HepG2 (cell line): ENCODE data around the gene LRP5. TPM values are rescaled to one million over a fixed set of nuclear protein-coding genes. Genes with fewer than 3 reads are reported as not detected.

Experiments
- CEBPG ChIP-seq: IDR thresholded peaks from 2 replicates; pipeline ENCODE4 v1.6.1; 2016
- CENPX ChIP-seq: sonication (generic); formaldehyde crosslinking; IDR thresholded peaks from 2 replicates; pipeline ENCODE4 v1.9.0; 2021; ENCODE audit warnings: mild to moderate bottlenecking, missing genetic modification reagents, moderate library complexity
- CHD2 ChIP-seq: IDR thresholded peaks from 2 replicates; pipeline ENCODE4 v1.6.1; 2011; ENCODE audit warnings: low read depth, low read length, improper control_type of control experiment
- DNMT3B ChIP-seq: conservative IDR thresholded peaks from 2 replicates; pipeline ENCODE4 v1.6.1; 2016; ENCODE audit warnings: missing biosample characterization, control low read depth
- KDM2A ChIP-seq: sonication (generic); formaldehyde crosslinking; IDR thresholded peaks from 2 replicates; pipeline ENCODE4 v1.4.0; 2020; ENCODE audit warnings: low read depth, missing genetic modification reagents, borderline replicate concordance
- KDM3A ChIP-seq: IDR thresholded peaks from 2 replicates; pipeline ENCODE4 v1.6.1; 2018; ENCODE audit warnings: low read depth, missing compliant biosample characterization
- NFKBIZ ChIP-seq: IDR thresholded peaks from 2 replicates; pipeline ENCODE4 v1.6.1; 2018; ENCODE audit warnings: missing genetic modification reagents, missing compliant biosample characterization
- ZNF101 ChIP-seq: sonication (generic); formaldehyde crosslinking; IDR thresholded peaks from 2 replicates; pipeline ENCODE4 v1.4.0; 2020; ENCODE audit warnings: mild to moderate bottlenecking, low read depth, missing genetic modification reagents, borderline replicate concordance
- ZNF264 ChIP-seq: sonication (generic); formaldehyde crosslinking; IDR thresholded peaks from 2 replicates; pipeline ENCODE4 v1.4.0; 2020; ENCODE audit warnings: missing genetic modification reagents
- ZNF709 ChIP-seq: sonication (generic); formaldehyde crosslinking; IDR thresholded peaks from 2 replicates; pipeline ENCODE4 v1.5.0; 2020; ENCODE audit warnings: mild to moderate bottlenecking, missing genetic modification reagents
- ZNF724P ChIP-seq: sonication (generic); formaldehyde crosslinking; IDR thresholded peaks from 2 replicates; pipeline ENCODE4 v1.8.0; 2022; ENCODE audit warnings: missing genetic modification reagents, borderline replicate concordance
- ZNF75D ChIP-seq: sonication (generic); formaldehyde crosslinking; IDR thresholded peaks from 2 replicates; pipeline ENCODE4 v1.8.1; 2023; ENCODE audit warnings: missing genetic modification reagents, mild to moderate bottlenecking, borderline replicate concordance
- ZNF83 ChIP-seq: sonication (generic); formaldehyde crosslinking; IDR thresholded peaks from 2 replicates; pipeline ENCODE4 v1.4.0; 2020; ENCODE audit warnings: missing genetic modification reagents, mild to moderate bottlenecking, borderline replicate concordance
- polyA plus RNA-seq, 8 experiments: library from polyadenylated mRNA; depleted of rRNA in 3 of 8; stranded (reverse) in 7 of 8; unstranded in 1 of 8; fragments of >200 nt; fragmentation: Illumina TruSeq in 4 of 8; extraction: Trizol in 4 of 8; gene quantifications; 2 replicates each; pipeline versions ENCODE4 v1.2.1 to v1.2.3, GENCODE V29; 2011 to 2016; ENCODE audit warnings: low read depth in 4 of 8, missing spikeins in 1 of 8, mixed read lengths in 1 of 8; ENCODE audit not compliant: insufficient read depth in 1 of 8
- total RNA-seq, 5 experiments: library from RNA; depleted of rRNA; stranded (reverse); fragments of >200 nt; fragmentation: Illumina TruSeq; extraction: Trizol; gene quantifications; 2 replicates each; pipeline ENCODE4 v1.2.3, GENCODE V29; 2016; ENCODE audit warnings: low read depth in 1 of 5
- TF ChIP-seq, protein P1 (sequence below): sonication (generic); formaldehyde crosslinking; IDR thresholded peaks from 2 replicates; pipeline ENCODE4 v1.5.0; 2020; ENCODE audit warnings: mild to moderate bottlenecking, missing genetic modification reagents, borderline replicate concordance
- TF ChIP-seq, protein P2 (sequence below): sonication (generic); formaldehyde crosslinking; IDR thresholded peaks from 2 replicates; pipeline ENCODE4 v1.4.0; 2020; ENCODE audit warnings: missing genetic modification reagents, borderline replicate concordance
- TF ChIP-seq, protein P3 (sequence below): sonication (generic); formaldehyde crosslinking; IDR thresholded peaks from 2 replicates; pipeline ENCODE4 v1.8.1; 2022; ENCODE audit warnings: mild to moderate bottlenecking, missing genetic modification reagents
- TF ChIP-seq, protein P4 (sequence below): IDR thresholded peaks from 2 replicates; pipeline ENCODE4 v1.6.1; 2016; ENCODE audit warnings: missing compliant biosample characterization, missing genetic modification reagents, borderline replicate concordance
- TF ChIP-seq, protein P5 (sequence below): sonication (generic); formaldehyde crosslinking; IDR thresholded peaks from 2 replicates; pipeline ENCODE4 v1.4.0; 2020; ENCODE audit warnings: mild to moderate bottlenecking, missing genetic modification reagents

The LRP5 gene
- total and polyA plus RNA-seq, 2 of the 13 experiments (the other 11 are each of a cell fraction or from before 2014, with no cell fraction given), result 40.4 to 64.0 TPM

DNA sequence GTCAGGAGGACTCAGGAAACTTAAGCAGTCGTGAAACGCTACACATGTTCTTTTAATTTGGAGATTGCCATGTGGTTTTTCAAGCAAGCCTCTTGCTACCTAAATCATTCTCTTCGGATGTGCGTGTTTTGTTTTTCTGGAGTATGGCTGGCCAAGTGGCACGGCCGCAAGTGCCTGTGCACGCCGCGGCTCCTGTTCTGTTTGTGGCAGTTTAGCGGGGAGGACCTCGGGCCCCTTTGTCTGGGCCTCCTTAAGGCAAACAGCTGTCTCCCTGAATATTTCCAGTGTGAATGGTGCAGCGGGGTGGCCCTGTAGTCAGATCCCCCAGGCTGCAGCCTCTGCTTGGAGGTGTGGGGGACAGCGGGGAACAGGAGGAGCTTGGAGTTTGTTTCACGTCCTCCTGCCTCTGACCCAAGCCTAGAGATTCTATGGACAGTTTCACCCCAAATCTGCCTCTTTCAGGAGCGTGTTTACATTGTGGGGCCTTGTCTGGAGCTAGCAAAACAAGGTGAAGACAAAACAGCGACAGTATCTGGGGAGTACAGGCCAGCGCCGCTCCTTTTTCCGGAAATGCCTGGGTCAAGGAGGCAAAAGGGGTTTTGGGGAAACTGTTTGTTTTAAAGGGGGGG lies 1.3 kb downstream of the LRP5 start (continued):
- TF ChIP-seq, protein P1, sequence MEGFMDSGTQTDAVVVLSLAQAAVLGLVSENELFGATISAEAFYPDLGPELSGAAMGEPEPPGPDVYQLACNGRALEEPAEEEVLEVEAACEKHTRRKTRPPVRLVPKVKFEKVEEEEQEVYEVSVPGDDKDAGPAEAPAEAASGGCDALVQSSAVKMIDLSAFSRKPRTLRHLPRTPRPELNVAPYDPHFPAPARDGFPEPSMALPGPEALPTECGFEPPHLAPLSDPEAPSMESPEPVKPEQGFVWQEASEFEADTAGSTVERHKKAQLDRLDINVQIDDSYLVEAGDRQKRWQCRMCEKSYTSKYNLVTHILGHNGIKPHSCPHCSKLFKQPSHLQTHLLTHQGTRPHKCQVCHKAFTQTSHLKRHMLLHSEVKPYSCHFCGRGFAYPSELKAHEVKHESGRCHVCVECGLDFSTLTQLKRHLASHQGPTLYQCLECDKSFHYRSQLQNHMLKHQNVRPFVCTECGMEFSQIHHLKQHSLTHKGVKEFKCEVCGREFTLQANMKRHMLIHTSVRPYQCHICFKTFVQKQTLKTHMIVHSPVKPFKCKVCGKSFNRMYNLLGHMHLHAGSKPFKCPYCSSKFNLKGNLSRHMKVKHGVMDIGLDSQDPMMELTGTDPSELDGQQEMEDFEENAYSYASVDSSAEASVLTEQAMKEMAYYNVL (CRISPR knock-in tag), result no peak
- TF ChIP-seq KDM3A, result no peak; the same call in 1 of the 2 replicates
- TF ChIP-seq ZNF101 (CRISPR knock-in tag), result no peak
- TF ChIP-seq ZNF724P (CRISPR knock-in tag), result no peak
- no peak for TF ChIP-seq ZNF75D (CRISPR knock-in tag)
- TF ChIP-seq DNMT3B, result no peak
- no peak for TF ChIP-seq NFKBIZ (CRISPR knock-in tag)
- no peak for TF ChIP-seq ZNF83 (CRISPR knock-in tag)
- no peak for TF ChIP-seq ZNF709 (CRISPR knock-in tag)
- TF ChIP-seq ZNF264 (CRISPR knock-in tag), result no peak
- TF ChIP-seq, protein P2, sequence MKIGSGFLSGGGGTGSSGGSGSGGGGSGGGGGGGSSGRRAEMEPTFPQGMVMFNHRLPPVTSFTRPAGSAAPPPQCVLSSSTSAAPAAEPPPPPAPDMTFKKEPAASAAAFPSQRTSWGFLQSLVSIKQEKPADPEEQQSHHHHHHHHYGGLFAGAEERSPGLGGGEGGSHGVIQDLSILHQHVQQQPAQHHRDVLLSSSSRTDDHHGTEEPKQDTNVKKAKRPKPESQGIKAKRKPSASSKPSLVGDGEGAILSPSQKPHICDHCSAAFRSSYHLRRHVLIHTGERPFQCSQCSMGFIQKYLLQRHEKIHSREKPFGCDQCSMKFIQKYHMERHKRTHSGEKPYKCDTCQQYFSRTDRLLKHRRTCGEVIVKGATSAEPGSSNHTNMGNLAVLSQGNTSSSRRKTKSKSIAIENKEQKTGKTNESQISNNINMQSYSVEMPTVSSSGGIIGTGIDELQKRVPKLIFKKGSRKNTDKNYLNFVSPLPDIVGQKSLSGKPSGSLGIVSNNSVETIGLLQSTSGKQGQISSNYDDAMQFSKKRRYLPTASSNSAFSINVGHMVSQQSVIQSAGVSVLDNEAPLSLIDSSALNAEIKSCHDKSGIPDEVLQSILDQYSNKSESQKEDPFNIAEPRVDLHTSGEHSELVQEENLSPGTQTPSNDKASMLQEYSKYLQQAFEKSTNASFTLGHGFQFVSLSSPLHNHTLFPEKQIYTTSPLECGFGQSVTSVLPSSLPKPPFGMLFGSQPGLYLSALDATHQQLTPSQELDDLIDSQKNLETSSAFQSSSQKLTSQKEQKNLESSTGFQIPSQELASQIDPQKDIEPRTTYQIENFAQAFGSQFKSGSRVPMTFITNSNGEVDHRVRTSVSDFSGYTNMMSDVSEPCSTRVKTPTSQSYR, result no peak
- TF ChIP-seq, protein P3, sequence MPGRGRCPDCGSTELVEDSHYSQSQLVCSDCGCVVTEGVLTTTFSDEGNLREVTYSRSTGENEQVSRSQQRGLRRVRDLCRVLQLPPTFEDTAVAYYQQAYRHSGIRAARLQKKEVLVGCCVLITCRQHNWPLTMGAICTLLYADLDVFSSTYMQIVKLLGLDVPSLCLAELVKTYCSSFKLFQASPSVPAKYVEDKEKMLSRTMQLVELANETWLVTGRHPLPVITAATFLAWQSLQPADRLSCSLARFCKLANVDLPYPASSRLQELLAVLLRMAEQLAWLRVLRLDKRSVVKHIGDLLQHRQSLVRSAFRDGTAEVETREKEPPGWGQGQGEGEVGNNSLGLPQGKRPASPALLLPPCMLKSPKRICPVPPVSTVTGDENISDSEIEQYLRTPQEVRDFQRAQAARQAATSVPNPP (CRISPR knock-in tag), result no peak
- TF ChIP-seq, protein P4, sequence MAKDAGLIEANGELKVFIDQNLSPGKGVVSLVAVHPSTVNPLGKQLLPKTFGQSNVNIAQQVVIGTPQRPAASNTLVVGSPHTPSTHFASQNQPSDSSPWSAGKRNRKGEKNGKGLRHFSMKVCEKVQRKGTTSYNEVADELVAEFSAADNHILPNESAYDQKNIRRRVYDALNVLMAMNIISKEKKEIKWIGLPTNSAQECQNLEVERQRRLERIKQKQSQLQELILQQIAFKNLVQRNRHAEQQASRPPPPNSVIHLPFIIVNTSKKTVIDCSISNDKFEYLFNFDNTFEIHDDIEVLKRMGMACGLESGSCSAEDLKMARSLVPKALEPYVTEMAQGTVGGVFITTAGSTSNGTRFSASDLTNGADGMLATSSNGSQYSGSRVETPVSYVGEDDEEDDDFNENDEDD (CRISPR knock-in tag), result no peak
- TF ChIP-seq, protein P5, sequence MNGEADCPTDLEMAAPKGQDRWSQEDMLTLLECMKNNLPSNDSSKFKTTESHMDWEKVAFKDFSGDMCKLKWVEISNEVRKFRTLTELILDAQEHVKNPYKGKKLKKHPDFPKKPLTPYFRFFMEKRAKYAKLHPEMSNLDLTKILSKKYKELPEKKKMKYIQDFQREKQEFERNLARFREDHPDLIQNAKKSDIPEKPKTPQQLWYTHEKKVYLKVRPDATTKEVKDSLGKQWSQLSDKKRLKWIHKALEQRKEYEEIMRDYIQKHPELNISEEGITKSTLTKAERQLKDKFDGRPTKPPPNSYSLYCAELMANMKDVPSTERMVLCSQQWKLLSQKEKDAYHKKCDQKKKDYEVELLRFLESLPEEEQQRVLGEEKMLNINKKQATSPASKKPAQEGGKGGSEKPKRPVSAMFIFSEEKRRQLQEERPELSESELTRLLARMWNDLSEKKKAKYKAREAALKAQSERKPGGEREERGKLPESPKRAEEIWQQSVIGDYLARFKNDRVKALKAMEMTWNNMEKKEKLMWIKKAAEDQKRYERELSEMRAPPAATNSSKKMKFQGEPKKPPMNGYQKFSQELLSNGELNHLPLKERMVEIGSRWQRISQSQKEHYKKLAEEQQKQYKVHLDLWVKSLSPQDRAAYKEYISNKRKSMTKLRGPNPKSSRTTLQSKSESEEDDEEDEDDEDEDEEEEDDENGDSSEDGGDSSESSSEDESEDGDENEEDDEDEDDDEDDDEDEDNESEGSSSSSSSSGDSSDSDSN (CRISPR knock-in tag), result peak; percentile 66
- TF ChIP-seq CENPX (CRISPR knock-in tag), result no peak
- no peak for TF ChIP-seq CHD2
- no peak for TF ChIP-seq KDM2A (CRISPR knock-in tag)
- no peak for TF ChIP-seq CEBPG
